ENCODE measurements around the gene HCRTR1. TPM values are rescaled to one million over a fixed set of nuclear protein-coding genes. Genes with fewer than 3 reads are reported as not detected.

Gene HCRTR1
- total RNA-seq = not detected in 2 replicates

DNA sequence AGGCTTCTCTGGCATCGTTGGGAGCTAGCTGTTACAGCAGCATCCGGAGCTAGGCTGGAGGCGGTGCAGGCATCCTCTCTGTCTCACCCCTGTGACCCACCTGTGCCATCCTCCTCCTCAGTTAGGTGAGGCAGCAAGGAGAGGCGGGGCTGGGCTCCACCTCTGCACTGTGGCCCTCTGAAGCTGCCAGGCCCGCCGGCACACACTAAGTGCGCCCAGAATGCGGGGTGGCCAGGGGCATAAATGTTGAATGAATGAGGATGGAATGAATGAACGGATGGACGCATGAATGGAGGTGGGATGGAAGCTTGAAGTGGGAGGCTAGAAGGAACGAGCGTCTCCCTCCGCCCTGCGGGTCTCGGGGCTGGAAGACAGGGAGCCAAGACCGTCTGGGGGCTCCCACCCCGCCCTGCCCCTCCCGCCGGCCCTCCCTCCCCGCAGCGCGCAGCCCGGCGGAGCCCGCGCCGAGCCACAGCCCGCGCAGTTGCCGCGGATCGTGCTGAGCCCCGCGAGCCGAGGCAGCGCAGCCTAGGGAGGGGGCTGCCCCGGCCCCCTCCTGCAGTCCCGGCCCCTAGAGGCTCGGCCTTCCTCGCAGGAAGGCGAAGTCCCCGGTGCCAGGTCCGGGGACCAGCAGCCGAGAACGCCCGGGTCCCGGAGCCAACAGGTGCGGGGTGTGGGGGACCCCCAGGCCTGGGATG, at the start of gene HCRTR1:
HCRTR1 (plus strand) TSS at position 472 of the 698 bp plus-strand sequence. CDS start 1,504 bp downstream, outside the sequence.

DNA sequence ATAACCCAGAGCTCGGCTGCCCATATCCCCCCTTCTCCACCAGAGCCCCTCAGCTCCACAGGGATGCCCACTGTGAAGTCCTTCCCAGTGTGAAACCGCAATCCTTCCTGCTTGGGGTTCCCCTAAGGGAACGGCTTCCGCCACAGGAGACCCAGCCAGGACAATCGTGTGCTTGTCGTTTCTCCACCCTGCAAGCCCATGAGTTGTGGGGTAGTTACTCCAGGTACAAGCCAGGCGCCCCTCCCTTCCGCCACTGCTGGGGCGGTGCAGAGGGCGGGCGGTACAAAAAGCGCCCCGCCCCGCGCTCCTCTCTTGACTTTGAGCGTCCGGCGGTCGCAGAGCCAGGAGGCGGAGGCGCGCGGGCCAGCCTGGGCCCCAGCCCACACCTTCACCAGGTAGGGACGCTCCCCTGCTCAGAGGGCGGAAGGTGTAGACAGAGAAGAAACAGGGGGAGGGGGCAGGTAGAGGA, 41.3 kb upstream of the HCRTR1 start, which contains the start of gene TINAGL1:
TINAGL1 (plus strand) TSS at position 315 of the 469 bp plus-strand sequence. CDS start 634 bp downstream, outside the sequence.

DNA sequence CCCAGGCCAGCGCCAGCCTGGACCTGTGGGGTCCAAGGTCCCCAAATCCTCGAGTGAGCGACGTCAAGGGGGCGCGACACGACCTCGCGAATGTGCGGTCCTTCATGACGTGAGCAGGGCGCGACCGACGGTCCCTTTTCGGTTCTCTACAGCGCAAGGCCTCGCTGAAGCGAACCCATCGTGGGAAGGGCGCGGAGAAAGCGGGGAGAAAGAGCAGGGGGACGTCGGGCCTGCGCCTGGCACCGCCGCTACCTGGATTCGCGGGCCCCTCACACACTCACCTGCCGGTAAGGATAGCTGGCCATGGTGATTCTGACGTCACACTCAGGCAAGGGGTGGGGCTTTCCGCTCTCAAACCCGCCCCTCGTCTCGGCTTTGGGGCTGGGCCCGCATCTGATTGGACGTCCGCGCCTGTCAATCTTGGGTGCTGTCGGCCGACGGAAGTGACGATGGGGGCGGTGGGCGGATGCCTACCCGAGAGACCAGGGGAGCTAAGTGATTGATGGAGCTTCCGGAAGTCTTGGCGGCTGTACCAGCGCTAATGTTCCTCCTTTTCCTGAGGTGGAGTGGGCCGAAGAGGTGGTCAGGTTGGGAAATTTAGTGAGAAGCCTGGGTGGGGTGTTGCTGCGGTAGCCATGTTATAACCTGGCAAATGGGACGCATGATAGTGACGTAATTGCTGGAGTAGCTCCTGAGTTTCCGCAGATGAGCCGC, 27.2 kb downstream of the HCRTR1 start, which contains the start of gene PEF1:
PEF1 (minus strand) TSS at position 317 of the 714 bp plus-strand sequence; CDS start at position 305, 12 bp downstream.

Other genes with a start within 250 kb of the HCRTR1 start
- 32.3 and 40.8 TPM in 2 replicates for gene FABP3, start 244.6 kb upstream of the HCRTR1 start, total RNA-seq
- 3.7 and 5.0 TPM in 2 replicates for gene SERINC2, start 204.5 kb upstream of the HCRTR1 start, total RNA-seq
- 25.0 and 31.8 TPM in 2 replicates for gene TINAGL1, start 41.2 kb upstream of the HCRTR1 start, total RNA-seq
- 70.0 and 73.6 TPM in 2 replicates for gene PEF1, start 27.2 kb downstream of the HCRTR1 start, total RNA-seq
- gene COL16A1, start 86.3 kb downstream of the HCRTR1 start, total RNA-seq = 101 and 130 TPM in 2 replicates
- 4.4 and 7.0 TPM in 2 replicates for gene ADGRB2, start 146.7 kb downstream of the HCRTR1 start, total RNA-seq
- 44.3 and 48.9 TPM in 2 replicates for gene SPOCD1, start 198.3 kb downstream of the HCRTR1 start, total RNA-seq

Measured in articular chondrocyte of knee joint (primary cell).